HepG2 (cell line): ENCODE data around the gene CELF5. TPM values are rescaled to one million over a fixed set of nuclear protein-coding genes. Genes with fewer than 3 reads are reported as not detected.

ENCODE experiments used
- ATAC-seq: fragments of 200-7000 bp; cut with Tn5 transposase; 3 replicates; pipeline ENCODE4 v1.9.1; 2020; ENCODE audit warnings: mild to moderate bottlenecking, moderate library complexity
- BruUV-seq: library from RNA; stranded (reverse); fragments of 400-500 nt; replicated peaks from 2 replicates; lab custom pipeline; 2021; lab: Mats Ljungman, UMichigan
- CTCF ChIA-PET: fragments of 300-600 bp; formaldehyde crosslinking; extraction: SDS; loops from one replicate; lab custom pipeline; 2021; ENCODE audit warnings: low total read pairs, inconsistent platforms, low intra/inter-chr PET ratio; lab: Yijun Ruan, JAX
- POLR2A ChIA-PET: fragments of 350-600 bp; sonication (Branson Sonifier 250); formaldehyde crosslinking; loops from one replicate; lab custom pipeline; 2020; ENCODE audit warnings: antibody characterized with exemption, inconsistent platforms; lab: Yijun Ruan, JAX
- DNase-seq: peaks from one replicate; pipeline ENCODE4 v3.0.0-alpha.2; 2015; ENCODE audit warnings: low spot score
- FAIRE-seq: peaks from 3 replicates; lab custom pipeline; 2011; peaks lifted over from hg19 to GRCh38; lab: Jason Lieb, UNC
- H2AFZ ChIP-seq: one replicate; pipeline ENCODE4 v1.6.1; 2011; ENCODE audit warnings: low read length, inconsistent platforms
- H3K27ac ChIP-seq: fragments of 300-600 bp; 3 replicates; pipeline ENCODE4 v1.8.0; 2011; ENCODE audit warnings: mixed run types, mild to moderate bottlenecking, mixed read lengths, low read length, inconsistent platforms; ENCODE audit not compliant: insufficient read depth; ENCODE audit errors: extremely low read length
- H3K27me3 ChIP-seq, 2 experiments: fragments of 200-600 bp in 1 of 2; 2 replicates in 1 of 2; 3 replicates in 1 of 2; pipeline versions ENCODE4 v1.6.0 to v1.8.0; 2011; ENCODE audit warnings: low read length in 2 of 2, mild to moderate bottlenecking in 2 of 2, moderate library complexity in 2 of 2, inconsistent platforms in 1 of 2; ENCODE audit not compliant: insufficient read depth in 2 of 2, control insufficient read depth in 1 of 2
- H3K36me3 ChIP-seq, 2 experiments: fragments of 200-600 bp in 1 of 2; replicated peaks in 1 of 2; 2 replicates in 1 of 2; 3 replicates in 1 of 2; pipeline versions ENCODE4 v1.5.1 to v1.8.0; 2011; ENCODE audit warnings: low read length in 2 of 2, inconsistent platforms in 1 of 2; ENCODE audit not compliant: insufficient read depth in 2 of 2, control insufficient read depth in 1 of 2
- H3K4me1 ChIP-seq: 2 replicates; pipeline ENCODE4 v1.5.1; 2012; ENCODE audit warnings: low read length, inconsistent platforms; ENCODE audit not compliant: insufficient read depth
- H3K4me2 ChIP-seq: 2 replicates; pipeline ENCODE4 v1.6.0; 2011; ENCODE audit warnings: low read depth, low read length, inconsistent platforms
- H3K4me3 ChIP-seq, 3 experiments: fragments of 200-600 bp in 1 of 3; sonication (generic), shearing (Covaris generic) in 1 of 3; replicated peaks in 1 of 3; 2 replicates each; pipeline ENCODE4 v1.5.1; 2011 to 2016; ENCODE audit warnings: low read length in 3 of 3, inconsistent platforms in 2 of 3, low read depth in 2 of 3, mild to moderate bottlenecking in 2 of 3, control low read depth in 1 of 3, mixed read lengths in 1 of 3; ENCODE audit not compliant: insufficient read depth in 1 of 3
- H3K79me2 ChIP-seq: one replicate; pipeline ENCODE4 v1.6.1; 2011; ENCODE audit warnings: low read length, inconsistent platforms; ENCODE audit not compliant: insufficient read depth
- H3K9ac ChIP-seq: 2 replicates; pipeline ENCODE4 v1.6.0; 2011; ENCODE audit warnings: mild to moderate bottlenecking, low read depth, low read length, inconsistent platforms; ENCODE audit not compliant: insufficient read depth
- H3K9me3 ChIP-seq: 2 replicates; pipeline ENCODE4 v1.5.1; 2012; ENCODE audit warnings: mild to moderate bottlenecking, low read length
- H4K20me1 ChIP-seq: 2 replicates; pipeline ENCODE4 v1.6.0; 2011; ENCODE audit warnings: inconsistent platforms, mild to moderate bottlenecking, low read length, moderate library complexity; ENCODE audit not compliant: insufficient read depth
- DNMT1 ChIP-seq: sonication (generic); formaldehyde crosslinking; IDR thresholded peaks from 2 replicates; pipeline ENCODE4 v1.5.1; 2020; ENCODE audit warnings: mild to moderate bottlenecking, missing genetic modification reagents
- ETV6 ChIP-seq: sonication (generic); formaldehyde crosslinking; conservative IDR thresholded peaks from 2 replicates; pipeline ENCODE4 v1.4.0; 2020; ENCODE audit warnings: missing genetic modification reagents
- MAFK ChIP-seq, 2 experiments: IDR thresholded peaks in 1 of 2; conservative IDR thresholded peaks in 1 of 2; 2 replicates each; pipeline ENCODE4 v1.6.1; 2011; ENCODE audit warnings: improper control_type of control experiment in 2 of 2, low read length in 2 of 2
- SKIL ChIP-seq: sonication (generic); formaldehyde crosslinking; IDR thresholded peaks from 2 replicates; pipeline ENCODE4 v1.8.0; 2022; ENCODE audit warnings: missing genetic modification reagents, mild to moderate bottlenecking, moderate library complexity, borderline replicate concordance
- SNAPC2 ChIP-seq: sonication (generic); formaldehyde crosslinking; IDR thresholded peaks from 2 replicates; pipeline ENCODE4 v1.8.1; 2022; ENCODE audit warnings: mild to moderate bottlenecking, missing genetic modification reagents
- THAP11 ChIP-seq: IDR thresholded peaks from 2 replicates; pipeline ENCODE4 v1.6.1; 2016; ENCODE audit warnings: missing biosample characterization, missing genetic modification reagents
- XRCC5 ChIP-seq: fragments of 200-400 bp; formaldehyde crosslinking; optimal IDR thresholded peaks from 2 replicates; pipeline ENCODE3; 2017; ENCODE audit warnings: mild to moderate bottlenecking, low read length
- ZBTB42 ChIP-seq: sonication (generic); formaldehyde crosslinking; IDR thresholded peaks from 2 replicates; pipeline ENCODE4 v1.5.0; 2020; ENCODE audit warnings: mild to moderate bottlenecking, missing genetic modification reagents
- ZNF20 ChIP-seq: sonication (generic); formaldehyde crosslinking; IDR thresholded peaks from 2 replicates; pipeline ENCODE4 v1.4.0; 2020; ENCODE audit warnings: mild to moderate bottlenecking, moderate library complexity, missing genetic modification reagents
- ZNF30 ChIP-seq: sonication (generic); formaldehyde crosslinking; IDR thresholded peaks from 2 replicates; pipeline ENCODE4 v1.5.0; 2020; ENCODE audit warnings: mild to moderate bottlenecking, missing genetic modification reagents
- WGBS: methylation state at CpG from one replicate; pipeline ENCODE4 v1.1.6; 2017; ENCODE audit warnings: low lambda C conversion rate; 5-methylcytosine and 5-hydroxymethylcytosine counted together
- in situ Hi-C: cut with HindIII; loops from 2 replicates; pipeline ENCODE4 v1.10.0; 2017; ENCODE audit warnings: low pct_unique_long_range_greater_than_20kb; ENCODE audit not compliant: extremely low pct_ligation_motif_present
- intact Hi-C: fragments of 100-400 bp; cut with micrococcal nuclease; formaldehyde crosslinking; loops from one replicate; pipeline ENCODE4 v1.10.0; 2022; ENCODE audit not compliant: unreplicated experiment
- polyA plus RNA-seq, 8 experiments: library from polyadenylated mRNA; depleted of rRNA in 3 of 8; stranded (reverse) in 7 of 8; unstranded in 1 of 8; fragments of >200 nt; fragmentation: Illumina TruSeq in 4 of 8; extraction: Trizol in 4 of 8; gene quantifications; 2 replicates each; pipeline versions ENCODE4 v1.2.1 to v1.2.3, GENCODE V29; 2011 to 2016; ENCODE audit warnings: low read depth in 4 of 8, missing spikeins in 1 of 8, mixed read lengths in 1 of 8; ENCODE audit not compliant: insufficient read depth in 1 of 8
- total RNA-seq, 5 experiments: library from RNA; depleted of rRNA; stranded (reverse); fragments of >200 nt; fragmentation: Illumina TruSeq; extraction: Trizol; gene quantifications; 2 replicates each; pipeline ENCODE4 v1.2.3, GENCODE V29; 2016; ENCODE audit warnings: low read depth in 1 of 5

Gene CELF5
- total and polyA plus RNA-seq, 2 of the 13 experiments (the other 11 are each of a cell fraction or from before 2014, with no cell fraction given) = 0.31 to 0.84 TPM

DNA sequence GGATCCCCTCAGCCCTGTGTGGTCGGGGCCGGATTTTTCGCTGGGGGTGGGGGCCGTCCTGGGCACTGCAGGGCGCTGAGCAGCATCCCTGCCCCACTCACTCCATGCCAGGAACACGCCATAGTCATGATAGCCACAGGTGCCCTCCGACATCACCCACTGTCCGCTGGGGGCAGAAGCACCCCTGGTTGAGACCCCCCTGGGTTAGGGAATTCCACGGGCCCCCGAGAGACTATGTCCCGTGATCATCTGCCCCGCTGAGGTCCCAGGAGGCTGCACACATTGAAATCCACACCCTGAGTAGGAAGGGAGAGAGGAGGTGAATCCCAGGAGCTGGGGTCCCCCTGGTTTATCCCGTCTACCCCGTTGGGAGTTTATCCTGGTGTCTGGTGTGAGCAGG, 22.6 kb upstream of the CELF5 start:
- POLR2A ChIA-PET = no interaction called here
- Histone ChIP-seq H3K36me3 (peaks cover 3 to 26% of the 10 kb centered on the region in 2 experiments; a peak in 4 of 5 replicates), H3K9ac (no peak overlapping the region), H3K4me3 (no peak overlapping the region), H3K4me2 (no peak overlapping the region), H3K4me1 (no peaks in the 10 kb centered on the region), H3K9me3 (no peaks in the 10 kb centered on the region), H3K27me3 (no peaks in the 10 kb centered on the region), H3K27ac (no peak overlapping the region), H4K20me1 (no peaks in the 10 kb centered on the region), H3K79me2 (no peaks in the 10 kb centered on the region), H2AFZ (no peak overlapping the region)
- TF ChIP-seq ZNF20 (CRISPR knock-in tag) (no peak), ZNF30 (no peak), DNMT1 (CRISPR knock-in tag) (no peak), SNAPC2 (no peak), SKIL (CRISPR knock-in tag) (no peak), XRCC5 (no peak), THAP11 (CRISPR knock-in tag) (no peak), ZBTB42 (CRISPR knock-in tag) (no peak), ETV6 (CRISPR knock-in tag) (no peak), MAFK (conservative IDR thresholded peaks at IDR 0.05 in 1 of 2, IDR thresholded peaks at IDR 0.05 in 1 of 2; ENCODE audit: low read length in 2 of 2) (no peak)
- intact Hi-C loops (no loop called here), in situ Hi-C loops (no loop called here)
- 97% methylated on average over 6 of the region's 14 CpGs for WGBS
- no TSS peak for BruUV-seq
- ATAC-seq = no peak
- no peak for DNase-seq
- CTCF ChIA-PET = no interaction called here
- no peak for FAIRE-seq
